H1 (cell line): ENCODE data around the gene NFATC4. TPM values are rescaled to one million over a fixed set of nuclear protein-coding genes. Genes with fewer than 3 reads are reported as not detected.

Source experiments
- CTCF ChIA-PET: fragments of 300-600 bp; sonication (Branson Sonifier 250); formaldehyde crosslinking; loops from one replicate; lab custom pipeline; 2021; ENCODE audit not compliant: partially characterized antibody; lab: Charles Lee
- POLR2A ChIA-PET: fragments of 300-600 bp; sonication (Branson Sonifier 250); formaldehyde crosslinking; loops from one replicate; lab custom pipeline; 2021; ENCODE audit warnings: inconsistent platforms; ENCODE audit not compliant: partially characterized antibody; lab: Charles Lee
- DNase-seq, 2 experiments: peaks; one replicate each; pipeline versions ENCODE4 v3.0.0 to v3.0.0-alpha.2; 2010 to 2022; ENCODE audit warnings: low spot score in 2 of 2, low read depth in 1 of 2, mixed read lengths in 1 of 2
- FAIRE-seq: peaks from 2 replicates; lab custom pipeline; 2011; peaks lifted over from hg19 to GRCh38; lab: Jason Lieb, UNC
- H2AFZ ChIP-seq: 2 replicates; pipeline ENCODE4 v1.8.1; 2012; ENCODE audit warnings: low read length, inconsistent platforms
- H2AK5ac ChIP-seq: 2 replicates; pipeline ENCODE4 v1.6.1; 2013; ENCODE audit warnings: low read depth, low read length
- H2BK120ac ChIP-seq: replicated peaks from 2 replicates; pipeline ENCODE3; 2013; ENCODE audit warnings: low read depth, low read length, inconsistent platforms
- H2BK12ac ChIP-seq: 2 replicates; pipeline ENCODE4 v1.6.1; 2013; ENCODE audit warnings: low read depth, low read length
- H2BK15ac ChIP-seq: 2 replicates; pipeline ENCODE4 v1.6.1; 2013; ENCODE audit warnings: low read length
- H2BK20ac ChIP-seq: 2 replicates; pipeline ENCODE4 v1.6.1; 2013; ENCODE audit warnings: low read length
- H2BK5ac ChIP-seq: 2 replicates; pipeline ENCODE4 v1.6.1; 2013; ENCODE audit warnings: low read depth, low read length
- H3K14ac ChIP-seq: 2 replicates; pipeline ENCODE4 v1.6.1; 2013; ENCODE audit warnings: inconsistent platforms; ENCODE audit not compliant: insufficient read length
- H3K18ac ChIP-seq: 2 replicates; pipeline ENCODE4 v1.6.1; 2013; ENCODE audit warnings: low read length; ENCODE audit errors: extremely low read depth
- H3K23ac ChIP-seq: 2 replicates; pipeline ENCODE4 v1.6.1; 2013; ENCODE audit warnings: inconsistent platforms; ENCODE audit not compliant: insufficient read length
- H3K23me2 ChIP-seq: 2 replicates; pipeline ENCODE4 v1.6.1; 2013; ENCODE audit warnings: low read depth, low read length
- H3K27ac ChIP-seq: 2 replicates; pipeline ENCODE4 v1.6.1; 2011; ENCODE audit warnings: low read depth, low read length, inconsistent platforms
- H3K27me3 ChIP-seq, 4 experiments: replicated peaks in 1 of 4; 1 replicate in 1 of 4; 2 replicates in 3 of 4; pipeline versions ENCODE4 v1.6.1 to v1.8.1; 2011 to 2013; ENCODE audit warnings: low read length in 3 of 4, mild to moderate bottlenecking in 3 of 4, inconsistent platforms in 2 of 4, mixed read lengths in 2 of 4, moderate library complexity in 1 of 4; ENCODE audit not compliant: control insufficient read depth in 3 of 4, insufficient read depth in 3 of 4; ENCODE audit errors: extremely low read depth in 1 of 4
- H3K36me3 ChIP-seq, 4 experiments: 2 replicates each; pipeline versions ENCODE4 v1.6.1 to v1.8.1; 2011 to 2013; ENCODE audit warnings: mild to moderate bottlenecking in 4 of 4, low read length in 3 of 4, moderate library complexity in 2 of 4, control low read depth in 1 of 4, inconsistent platforms in 1 of 4; ENCODE audit not compliant: insufficient read depth in 4 of 4, control insufficient read depth in 2 of 4
- H3K4ac ChIP-seq: replicated peaks from 2 replicates; pipeline ENCODE3; 2013; ENCODE audit warnings: low read length, low read depth, mixed read lengths, inconsistent platforms; ENCODE audit not compliant: insufficient read length
- H3K4me1 ChIP-seq, 4 experiments: replicated peaks in 1 of 4; 1 replicate in 1 of 4; 2 replicates in 3 of 4; pipeline versions ENCODE4 v1.6.1 to v1.8.1; 2011 to 2013; ENCODE audit warnings: low read length in 3 of 4, inconsistent platforms in 2 of 4, mixed read lengths in 1 of 4; ENCODE audit not compliant: insufficient read depth in 4 of 4, control insufficient read depth in 3 of 4
- H3K4me2 ChIP-seq, 2 experiments: 2 replicates each; pipeline versions ENCODE4 v1.6.1 to v1.8.1; 2011 to 2013; ENCODE audit warnings: low read depth in 2 of 2, low read length in 2 of 2, control low read depth in 1 of 2, inconsistent platforms in 1 of 2, mild to moderate bottlenecking in 1 of 2; ENCODE audit not compliant: insufficient read depth in 1 of 2
- H3K4me3 ChIP-seq, 4 experiments: fragments of 200-600, 300-600 bp in 1 of 4; sonication (generic), shearing (Covaris generic), sonication (Bioruptor Twin) in 1 of 4; 2 replicates each; pipeline versions ENCODE4 v1.5.1 to v1.8.1; 2011 to 2016; ENCODE audit warnings: low read length in 4 of 4, low read depth in 3 of 4, control low read depth in 2 of 4, inconsistent platforms in 2 of 4, mild to moderate bottlenecking in 2 of 4, mixed read lengths in 1 of 4, moderate library complexity in 1 of 4; ENCODE audit not compliant: insufficient read depth in 2 of 4; ENCODE audit errors: extremely low read depth in 1 of 4
- H3K56ac ChIP-seq: replicated peaks from 2 replicates; pipeline ENCODE3; 2013; ENCODE audit warnings: low read depth, mild to moderate bottlenecking, mixed read lengths, low read length, inconsistent platforms; ENCODE audit not compliant: insufficient read length
- H3K79me1 ChIP-seq: 2 replicates; pipeline ENCODE4 v1.6.1; 2013; ENCODE audit warnings: low read depth, low read length, control low read depth
- H3K79me2 ChIP-seq, 2 experiments: 2 replicates each; pipeline versions ENCODE4 v1.6.1 to v1.8.1; 2012 to 2013; ENCODE audit warnings: low read length in 2 of 2, mild to moderate bottlenecking in 2 of 2, inconsistent platforms in 1 of 2; ENCODE audit not compliant: insufficient read depth in 2 of 2, control insufficient read depth in 1 of 2
- H3K9ac ChIP-seq, 4 experiments: replicated peaks in 1 of 4; 1 replicate in 1 of 4; 2 replicates in 3 of 4; pipeline versions ENCODE4 v1.6.1 to v1.8.1; 2011 to 2013; ENCODE audit warnings: low read depth in 3 of 4, low read length in 3 of 4, control low read depth in 2 of 4, mild to moderate bottlenecking in 2 of 4, moderate library complexity in 2 of 4, inconsistent platforms in 1 of 4; ENCODE audit errors: extremely low read depth in 1 of 4
- H3K9me3 ChIP-seq, 2 experiments: 2 replicates each; pipeline versions ENCODE4 v1.6.1 to v1.8.1; 2012 to 2013; ENCODE audit warnings: mild to moderate bottlenecking in 2 of 2, moderate library complexity in 2 of 2, control low read depth in 1 of 2, inconsistent platforms in 1 of 2, low read depth in 1 of 2, low read length in 1 of 2, mixed read lengths in 1 of 2; ENCODE audit not compliant: insufficient read depth in 2 of 2
- H4K20me1 ChIP-seq, 2 experiments: replicated peaks in 1 of 2; 2 replicates each; pipeline versions ENCODE3 to v1.8.1; 2011 to 2013; ENCODE audit warnings: inconsistent platforms in 2 of 2, low read length in 2 of 2, mild to moderate bottlenecking in 1 of 2; ENCODE audit not compliant: insufficient read depth in 2 of 2, control insufficient read depth in 1 of 2
- H4K5ac ChIP-seq: 2 replicates; pipeline ENCODE4 v1.6.1; 2013; ENCODE audit warnings: low read length, low read depth, mixed read lengths, inconsistent platforms; ENCODE audit not compliant: insufficient read length
- H4K8ac ChIP-seq: 2 replicates; pipeline ENCODE4 v1.8.0; 2013; ENCODE audit warnings: mild to moderate bottlenecking, moderate library complexity, low read length, inconsistent platforms; ENCODE audit not compliant: insufficient read depth; ENCODE audit errors: extremely low read depth
- H4K91ac ChIP-seq: replicated peaks from 2 replicates; pipeline ENCODE3; 2013; ENCODE audit warnings: low read length, mixed read lengths, inconsistent platforms; ENCODE audit not compliant: insufficient read length
- BACH1 ChIP-seq: IDR thresholded peaks from 2 replicates; pipeline ENCODE4 v1.6.1; 2012; ENCODE audit warnings: low read length, improper control_type of control experiment
- CEBPB ChIP-seq: IDR thresholded peaks from 2 replicates; pipeline ENCODE4 v1.6.1; 2012; ENCODE audit warnings: low read depth, low read length
- CHD1 ChIP-seq: IDR thresholded peaks from 2 replicates; pipeline ENCODE4 v1.6.1; 2012; ENCODE audit warnings: low read depth, low read length, improper control_type of control experiment
- EGR1 ChIP-seq: IDR thresholded peaks from 2 replicates; pipeline ENCODE4 v1.6.1; 2011; ENCODE audit warnings: low read depth, low read length, borderline replicate concordance
- EZH2 ChIP-seq: fragments of 200-600 bp; sonication (generic); IDR thresholded peaks from 2 replicates; pipeline ENCODE4 v1.7.1; 2012; ENCODE audit warnings: low read depth, mild to moderate bottlenecking, moderate library complexity, low read length, inconsistent platforms; ENCODE audit not compliant: severe bottlenecking
- HDAC2 ChIP-seq, 2 experiments: fragments of 300-600 bp in 1 of 2; sonication (generic) in 1 of 2; IDR thresholded peaks; 2 replicates each; pipeline ENCODE4 v1.6.1; 2011 to 2012; ENCODE audit warnings: low read depth in 2 of 2, low read length in 2 of 2, mild to moderate bottlenecking in 2 of 2, moderate library complexity in 2 of 2, borderline replicate concordance in 1 of 2, inconsistent platforms in 1 of 2
- SIX5 ChIP-seq: IDR thresholded peaks from 2 replicates; pipeline ENCODE4 v1.6.1; 2011; ENCODE audit warnings: mild to moderate bottlenecking, low read depth, low read length
- TBP ChIP-seq: IDR thresholded peaks from 2 replicates; pipeline ENCODE4 v1.6.1; 2011; ENCODE audit warnings: low read depth, low read length, improper control_type of control experiment
- TCF12 ChIP-seq: IDR thresholded peaks from 2 replicates; pipeline ENCODE4 v1.6.1; 2011; ENCODE audit warnings: low read depth, mild to moderate bottlenecking, low read length
- WGBS, 2 experiments: shearing (Covaris generic) in 1 of 2; methylation state at CpG; one replicate each; pipeline versions ENCODE4 v1.1.6 to v1.1.7; 2013 to 2015; ENCODE audit warnings: low lambda C conversion rate in 2 of 2, mixed read lengths in 2 of 2, inconsistent platforms in 1 of 2, low coverage in 1 of 2, missing lambda C conversion rate in 1 of 2; ENCODE audit not compliant: insufficient replicate concordance in 2 of 2, insufficient coverage in 1 of 2, insufficient read length in 1 of 2; ENCODE audit errors: extremely low coverage in 1 of 2, missing lambda C conversion rate in 1 of 2; 5-methylcytosine and 5-hydroxymethylcytosine counted together
- polyA plus RNA-seq, 7 experiments: library from polyadenylated mRNA; depleted of rRNA in 3 of 7; stranded (reverse) in 5 of 7; unstranded in 2 of 7; fragments of >200 nt in 5 of 7; fragments of 200-250 nt in 2 of 7; gene quantifications; 1 replicate in 5 of 7; 2 replicates in 1 of 7; 4 replicates in 1 of 7; pipeline versions ENCODE4 v1.2.1 to v1.2.3, GENCODE V29; 2011 to 2013; ENCODE audit warnings: missing spikeins in 2 of 7, mixed read lengths in 2 of 7
- total RNA-seq: library from RNA; stranded (reverse); fragmentation: NEBNext Ultra II Directional; extraction: Animal tissue kit (Norgen Biotek cat#: 25700); gene quantifications from 2 replicates; pipeline ENCODE4 v1.2.1, GENCODE V29; 2021

NFATC4 gene
- total and polyA plus RNA-seq, 2 of the 8 experiments (the other 6 are each of a cell fraction or from before 2014, with no cell fraction given), result 47.3 to 50.3 TPM

DNA sequence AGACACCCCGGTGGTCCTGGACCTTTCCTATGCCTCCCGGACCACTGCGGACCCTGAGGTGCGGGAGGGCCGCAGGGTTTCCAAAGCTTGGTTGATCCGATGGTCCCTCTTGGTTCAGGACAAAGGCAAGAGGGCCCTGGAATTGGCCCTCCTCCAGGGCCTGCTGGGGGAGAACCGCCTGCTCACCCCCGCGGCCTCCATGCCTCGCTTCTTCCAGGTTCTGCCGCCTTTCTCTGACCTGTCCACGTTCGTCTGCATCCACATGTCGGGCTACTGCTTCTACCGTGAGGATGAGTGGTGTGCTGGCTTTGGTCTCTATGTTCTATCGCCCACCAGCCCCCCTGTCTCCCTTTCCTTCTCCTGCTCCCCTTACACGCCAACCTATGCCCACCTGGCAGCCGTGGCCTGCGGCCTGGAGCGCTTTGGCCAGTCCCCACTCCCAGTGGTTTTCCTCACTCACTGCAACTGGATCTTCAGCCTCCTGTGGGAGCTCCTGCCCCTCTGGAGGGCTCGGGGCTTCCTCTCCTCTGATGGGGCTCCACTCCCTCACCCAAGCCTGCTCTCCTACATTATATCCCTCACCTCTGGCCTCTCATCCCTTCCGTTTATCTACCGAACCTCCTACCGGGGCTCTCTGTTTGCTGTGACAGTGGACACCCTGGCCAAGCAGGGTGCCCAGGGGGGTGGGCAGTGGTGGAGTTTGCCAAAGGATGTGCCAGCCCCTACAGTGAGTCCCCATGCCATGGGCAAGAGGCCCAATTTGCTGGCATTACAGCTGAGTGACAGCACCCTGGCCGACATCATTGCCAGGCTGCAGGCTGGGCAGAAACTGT is 47.7 kb downstream of the NFATC4 start:
- Histone ChIP-seq H3K9me3 (no peaks in the 10 kb centered on the region), H3K18ac (no peak overlapping the region), H4K91ac (no peak overlapping the region), H4K20me1 (no peaks in the 10 kb centered on the region), H3K27me3 (peaks cover 0 to 6% (median 2%) of the 10 kb centered on the region in 4 experiments; a peak in 3 of 7 replicates), H3K4me2 (no peak overlapping the region), H3K23ac (no peak overlapping the region), H3K23me2 (no peaks in the 10 kb centered on the region), H2AK5ac (no peak overlapping the region), H2BK15ac (no peak overlapping the region), H3K4me1 (no peaks in the 10 kb centered on the region), H3K4me3 (no peak overlapping the region), H2BK20ac (no peak overlapping the region), H4K8ac (no peak overlapping the region; the same call in 1 of the 2 replicates), H3K56ac (no peak overlapping the region), H2BK5ac (no peak overlapping the region), H3K79me2 (no peaks in the 10 kb centered on the region), H3K79me1 (no peaks in the 10 kb centered on the region), H4K5ac (no peak overlapping the region), H3K36me3 (peaks cover 4 to 11% (median 7%) of the 10 kb centered on the region in 4 experiments; a peak in 5 of 8 replicates), H3K14ac (no peak overlapping the region), H3K27ac (no peak overlapping the region), H3K4ac (no peak overlapping the region), H2BK12ac (no peak overlapping the region), H3K9ac (no peak overlapping the region), H2AFZ (no peak overlapping the region), H2BK120ac (no peak overlapping the region)
- ChIA-PET CTCF (interaction anchor here (0.6 to 9.6 kb wide), 10 partner anchors 9 to 84 kb away, joined by 3 to 101 read pairs (median 18); partner anchors contain the start of genes CBLN3, KHNYN and NYNRIN), POLR2A (interaction anchor here (6.3 kb wide), 1 partner anchor 14 kb away, joined by 28 read pairs; the partner anchor contains the start of genes CBLN3 and KHNYN)
- TF ChIP-seq TBP, result no peak
- TF ChIP-seq TCF12, result no peak
- no peak for TF ChIP-seq CEBPB
- TF ChIP-seq EGR1, result no peak
- TF ChIP-seq BACH1, result no peak
- no peak for TF ChIP-seq SIX5
- no peak for TF ChIP-seq CHD1
- no peak for TF ChIP-seq HDAC2 (IDR thresholded peaks at IDR 0.05; ENCODE audit: borderline replicate concordance in 1 of 2, low read depth in 2 of 2, low read length in 2 of 2)
- TF ChIP-seq EZH2, result no peak
- no peak for DNase-seq
- FAIRE-seq, result no peak
- WGBS, 2 experiments, result 91% methylated on average over 25 of the region's 25 CpGs; no CpG with 5 or more reads in 1 of the 2 experiments
